Measurements from ENCODE around the gene CMSS1. TPM values are rescaled to one million over a fixed set of nuclear protein-coding genes. Genes with fewer than 3 reads are reported as not detected.

The CMSS1 gene
- total and polyA plus RNA-seq, 2 donors (not counting 1 experiment from before 2014, with no cell fraction given) = 7.3 to 22.8 TPM

DNA sequence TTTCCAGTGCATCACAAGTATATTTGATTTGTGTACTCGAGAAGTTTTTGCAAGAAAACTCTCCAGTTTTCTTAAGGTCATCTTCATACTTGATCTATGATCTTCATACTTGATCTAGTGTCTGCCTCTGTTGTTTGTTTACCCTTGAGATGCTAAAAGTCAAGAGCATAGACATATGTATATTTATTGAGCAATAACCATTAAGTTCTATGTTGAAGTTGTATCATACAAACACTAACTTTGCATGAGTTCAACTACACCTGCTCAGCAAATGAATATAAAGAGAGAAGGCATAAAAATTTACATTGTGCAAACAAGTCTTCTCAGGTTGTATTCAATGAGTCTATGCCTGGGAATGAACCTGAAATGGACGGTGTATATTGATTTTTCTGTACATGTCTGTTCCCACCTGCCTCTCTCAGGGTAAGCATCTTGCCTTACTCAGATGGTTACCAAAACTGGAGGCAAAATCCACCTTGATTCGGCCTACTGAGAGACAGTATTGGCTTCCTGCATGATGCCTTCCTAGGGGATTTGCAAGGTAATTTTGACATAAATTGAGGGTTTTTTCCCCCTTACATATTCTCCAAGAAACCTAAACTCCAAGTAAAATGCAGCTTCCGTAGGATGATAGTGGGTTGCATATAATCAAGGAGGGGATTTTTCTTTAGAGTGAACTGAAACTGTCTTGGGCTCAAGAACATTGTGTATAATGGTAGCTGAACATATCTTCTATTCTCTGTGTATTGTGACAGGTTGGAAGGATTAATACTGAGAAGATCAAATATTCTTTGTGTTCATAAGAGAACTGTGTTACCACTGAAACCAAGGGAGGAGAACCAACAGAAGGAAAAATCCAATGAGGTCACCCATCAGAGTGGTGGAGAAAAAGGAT is 186.2 kb downstream of the CMSS1 start:
- WGBS (ENCODE audit: insufficient coverage) = no CpG with 5 or more reads among the region's 4 CpGs
- ATAC-seq (ENCODE audit: low read depth) (no peak), DNase-seq (no peak)
- H3K9ac ChIP-seq (ENCODE audit: low read length) = no peak overlapping the region
- Mint-ChIP-seq H3K4me3 (no peak overlapping the region), H3K27me3 (no peaks in the 10 kb centered on the region), H3K4me1 (peaks cover 21% of the 10 kb centered on the region), H3K9me3 (ENCODE audit: insufficient read depth) (no peaks in the 10 kb centered on the region), H3K27ac (no peak overlapping the region)
- peaks cover 0 to 1% (median 0%) of the 10 kb centered on the region in 3 donors for H3K9me3 ChIP-seq (ENCODE audit: control extremely low read depth in 1 of 3, control insufficient read depth in 2 of 3, insufficient read depth in 1 of 3, low read length in 2 of 3)
- no peak overlapping the region for H3K27ac ChIP-seq (ENCODE audit: low read length in 2 of 2)
- H3K27me3 ChIP-seq (replicated peaks in 1 of 4; ENCODE audit: control extremely low read depth in 1 of 4, control insufficient read depth in 3 of 4, insufficient read depth in 4 of 4, low read length in 3 of 4) = no peaks in the 10 kb centered on the region
- no peak overlapping the region for H3K4me3 ChIP-seq (ENCODE audit: control extremely low read depth in 1 of 5, extremely low read depth in 1 of 5, insufficient read depth in 1 of 5, low read depth in 2 of 5, low read length in 4 of 5)
- intact Hi-C loops (cut with micrococcal nuclease) = no loop called here
- H2AFZ ChIP-seq (ENCODE audit: insufficient read depth, low read depth, low read length, poor library complexity, severe bottlenecking) = no peak overlapping the region
- no peak overlapping the region for H3K4me2 ChIP-seq (replicated peaks; ENCODE audit: low read depth, low read length, poor library complexity, severe bottlenecking)
- ChIA-PET POLR2A (no interaction called here), CTCF (no interaction called here)
- H3K36me3 ChIP-seq (replicated peaks in 1 of 2; ENCODE audit: control extremely low read depth in 1 of 2, control insufficient read depth in 1 of 2, extremely low read depth in 1 of 2, insufficient read depth in 2 of 2, low read length in 1 of 2) = no peaks in the 10 kb centered on the region
- H3K4me1 ChIP-seq (ENCODE audit: control insufficient read depth in 2 of 2, insufficient read depth in 2 of 2, low read length in 2 of 2) = no peaks in the 10 kb centered on the region
- H4K20me1 ChIP-seq (ENCODE audit: control insufficient read depth, insufficient read depth, low read length, poor library complexity, severe bottlenecking) = no peaks in the 10 kb centered on the region
- no peak for TF ChIP-seq EZH2 (IDR thresholded peaks at IDR 0.05; ENCODE audit: borderline replicate concordance, insufficient read depth, low read depth, low read length, poor library complexity, severe bottlenecking)
- TF ChIP-seq, protein P1, sequence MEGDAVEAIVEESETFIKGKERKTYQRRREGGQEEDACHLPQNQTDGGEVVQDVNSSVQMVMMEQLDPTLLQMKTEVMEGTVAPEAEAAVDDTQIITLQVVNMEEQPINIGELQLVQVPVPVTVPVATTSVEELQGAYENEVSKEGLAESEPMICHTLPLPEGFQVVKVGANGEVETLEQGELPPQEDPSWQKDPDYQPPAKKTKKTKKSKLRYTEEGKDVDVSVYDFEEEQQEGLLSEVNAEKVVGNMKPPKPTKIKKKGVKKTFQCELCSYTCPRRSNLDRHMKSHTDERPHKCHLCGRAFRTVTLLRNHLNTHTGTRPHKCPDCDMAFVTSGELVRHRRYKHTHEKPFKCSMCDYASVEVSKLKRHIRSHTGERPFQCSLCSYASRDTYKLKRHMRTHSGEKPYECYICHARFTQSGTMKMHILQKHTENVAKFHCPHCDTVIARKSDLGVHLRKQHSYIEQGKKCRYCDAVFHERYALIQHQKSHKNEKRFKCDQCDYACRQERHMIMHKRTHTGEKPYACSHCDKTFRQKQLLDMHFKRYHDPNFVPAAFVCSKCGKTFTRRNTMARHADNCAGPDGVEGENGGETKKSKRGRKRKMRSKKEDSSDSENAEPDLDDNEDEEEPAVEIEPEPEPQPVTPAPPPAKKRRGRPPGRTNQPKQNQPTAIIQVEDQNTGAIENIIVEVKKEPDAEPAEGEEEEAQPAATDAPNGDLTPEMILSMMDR (IDR thresholded peaks at IDR 0.05) = no peak
- H3K79me2 ChIP-seq (ENCODE audit: control insufficient read depth, insufficient read depth, low read length) = no peaks in the 10 kb centered on the region

DNA sequence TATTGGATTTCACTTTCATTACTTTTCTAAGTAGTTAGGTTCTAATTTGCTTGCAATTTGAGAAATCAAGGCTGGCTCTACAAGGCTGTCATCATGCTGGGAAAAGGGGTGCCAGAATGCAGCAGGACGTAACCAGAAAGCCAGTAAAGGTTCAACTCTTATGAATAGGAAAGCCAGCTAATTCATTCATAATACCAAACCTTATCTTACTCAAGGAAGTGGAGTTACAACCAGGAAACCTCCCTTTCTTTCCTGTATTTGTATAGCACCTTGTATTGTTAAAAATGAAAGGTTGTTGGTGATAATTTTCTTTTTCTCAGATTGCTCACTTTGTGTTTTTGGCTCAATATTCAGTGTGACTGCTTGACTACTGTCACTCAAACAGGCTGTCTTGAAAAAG is 187.3 kb downstream of the CMSS1 start:
- no CpG with 5 or more reads among the region's 1 CpG for whole genome bisulfite sequencing (ENCODE audit: insufficient coverage)
- H3K9ac ChIP-seq (ENCODE audit: low read length) = no peak overlapping the region
- H3K4me3 ChIP-seq (ENCODE audit: control extremely low read depth in 1 of 5, extremely low read depth in 1 of 5, insufficient read depth in 1 of 5, low read depth in 2 of 5, low read length in 4 of 5) = no peak overlapping the region
- H3K27me3 Mint-ChIP-seq = no peaks in the 10 kb centered on the region
- H3K79me2 ChIP-seq (ENCODE audit: control insufficient read depth, insufficient read depth, low read length) = no peaks in the 10 kb centered on the region
- no peak overlapping the region for H3K27ac Mint-ChIP-seq
- H3K9me3 ChIP-seq (ENCODE audit: control extremely low read depth in 1 of 3, control insufficient read depth in 2 of 3, insufficient read depth in 1 of 3, low read length in 2 of 3) = no peaks in the 10 kb centered on the region
- H3K27ac ChIP-seq (ENCODE audit: low read length in 2 of 2) = no peak overlapping the region
- no peaks in the 10 kb centered on the region for H4K20me1 ChIP-seq (ENCODE audit: control insufficient read depth, insufficient read depth, low read length, poor library complexity, severe bottlenecking)
- H3K4me1 Mint-ChIP-seq = peaks cover 31% of the 10 kb centered on the region
- H3K9me3 Mint-ChIP-seq (ENCODE audit: insufficient read depth) = no peaks in the 10 kb centered on the region
- TF ChIP-seq, protein P1 (IDR thresholded peaks at IDR 0.05) = no peak
- no peak for TF ChIP-seq EZH2 (IDR thresholded peaks at IDR 0.05; ENCODE audit: borderline replicate concordance, insufficient read depth, low read depth, low read length, poor library complexity, severe bottlenecking)
- no peaks in the 10 kb centered on the region for H3K4me1 ChIP-seq (ENCODE audit: control insufficient read depth in 2 of 2, insufficient read depth in 2 of 2, low read length in 2 of 2)
- H3K27me3 ChIP-seq (replicated peaks in 1 of 4; ENCODE audit: control extremely low read depth in 1 of 4, control insufficient read depth in 3 of 4, insufficient read depth in 4 of 4, low read length in 3 of 4) = no peaks in the 10 kb centered on the region
- DNase-seq (no peak), ATAC-seq (ENCODE audit: low read depth) (no peak)
- no peak overlapping the region for H3K4me2 ChIP-seq (replicated peaks; ENCODE audit: low read depth, low read length, poor library complexity, severe bottlenecking)
- no peak overlapping the region for H2AFZ ChIP-seq (ENCODE audit: insufficient read depth, low read depth, low read length, poor library complexity, severe bottlenecking)
- intact Hi-C loops (cut with micrococcal nuclease) = no loop called here
- ChIA-PET CTCF (interaction anchor here (1.0 kb wide), 1 partner anchor 64 kb away, joined by 3 read pairs; no protein-coding TSS in a partner anchor), POLR2A (no interaction called here)
- no peak overlapping the region for H3K4me3 Mint-ChIP-seq
- no peaks in the 10 kb centered on the region for H3K36me3 ChIP-seq (replicated peaks in 1 of 2; ENCODE audit: control extremely low read depth in 1 of 2, control insufficient read depth in 1 of 2, extremely low read depth in 1 of 2, insufficient read depth in 2 of 2, low read length in 1 of 2)

All from B cell (primary cell).